H7 (cell line): ENCODE results near the gene CDC45. TPM values are rescaled to one million over a fixed set of nuclear protein-coding genes. Genes with fewer than 3 reads are reported as not detected.
"Not testable (repeated sequence)": the region's sequence is repeated elsewhere in the genome, so short reads cannot be mapped to it uniquely, and the experiment has no call there.

Experiments used
- DNase-seq: peaks from one replicate; pipeline ENCODE4 v3.0.0; 2012
- H3K27me3 ChIP-seq: 2 replicates; pipeline ENCODE4 v1.6.0; 2011; ENCODE audit warnings: mild to moderate bottlenecking, low read length; ENCODE audit not compliant: control insufficient read depth, insufficient read depth
- H3K36me3 ChIP-seq: replicated peaks from 2 replicates; pipeline ENCODE4 v1.5.1; 2011; ENCODE audit warnings: low read length; ENCODE audit not compliant: control insufficient read depth, insufficient read depth
- H3K4me3 ChIP-seq: 2 replicates; pipeline ENCODE4 v1.5.1; 2011; ENCODE audit warnings: low read depth, mild to moderate bottlenecking, control low read depth, low read length, moderate library complexity; ENCODE audit not compliant: insufficient read depth
- total RNA-seq: library from RNA; depleted of rRNA; stranded (reverse); fragments of >200 nt; shearing (Covaris generic); gene quantifications from 2 replicates; pipeline ENCODE4 v1.2.3, GENCODE V29; 2014

CDC45 gene
- total RNA-seq, 1 experiment from 2014 or later, result 35.8 TPM

DNA sequence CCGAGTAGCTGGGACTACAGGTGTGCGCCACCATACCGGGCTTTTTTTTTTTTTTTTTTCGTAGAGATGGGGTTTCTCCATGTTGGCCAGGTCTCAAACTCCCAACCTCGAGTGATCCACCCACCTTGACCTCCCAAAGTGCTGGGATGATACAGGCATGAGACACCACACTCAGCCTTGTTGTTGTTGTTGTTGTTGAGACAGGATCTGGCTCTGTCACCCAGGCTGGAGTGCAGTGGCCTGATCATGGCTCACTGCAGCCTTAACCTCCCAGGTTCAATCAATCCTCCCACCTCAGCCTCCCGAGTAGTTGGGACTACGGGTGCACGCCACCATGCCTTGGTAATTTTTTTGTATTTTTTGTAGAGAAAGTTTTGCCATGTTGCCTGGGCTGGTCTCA, 67.9 kb downstream of the CDC45 start:
- H3K4me3 ChIP-seq, result no peak overlapping the region
- DNase-seq, result no peak
- H3K27me3 ChIP-seq, result no peaks in the 10 kb centered on the region
- no peaks in the 10 kb centered on the region for H3K36me3 ChIP-seq

DNA sequence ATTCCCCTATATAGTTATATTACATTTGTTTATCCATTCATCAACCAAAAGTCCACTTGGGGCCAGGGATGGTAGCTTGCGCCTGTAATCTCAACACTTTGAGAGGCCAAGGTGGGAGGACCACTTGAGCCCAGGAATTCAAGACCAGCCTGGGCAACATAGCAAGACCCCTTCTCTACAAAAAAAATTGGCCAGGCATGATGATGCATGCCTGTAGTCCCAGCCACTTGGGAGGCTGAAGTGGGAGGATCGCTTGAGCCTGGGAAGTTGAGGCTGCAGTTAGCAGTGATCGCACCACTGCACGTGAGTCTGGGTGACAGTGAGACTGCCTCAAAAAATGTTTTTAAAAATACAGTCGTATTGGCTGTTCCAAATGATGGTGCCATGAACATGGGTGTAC, 68.7 kb downstream of the CDC45 start:
- not testable (repeated sequence) for H3K4me3 ChIP-seq, H3K36me3 ChIP-seq, DNase-seq, H3K27me3 ChIP-seq

DNA sequence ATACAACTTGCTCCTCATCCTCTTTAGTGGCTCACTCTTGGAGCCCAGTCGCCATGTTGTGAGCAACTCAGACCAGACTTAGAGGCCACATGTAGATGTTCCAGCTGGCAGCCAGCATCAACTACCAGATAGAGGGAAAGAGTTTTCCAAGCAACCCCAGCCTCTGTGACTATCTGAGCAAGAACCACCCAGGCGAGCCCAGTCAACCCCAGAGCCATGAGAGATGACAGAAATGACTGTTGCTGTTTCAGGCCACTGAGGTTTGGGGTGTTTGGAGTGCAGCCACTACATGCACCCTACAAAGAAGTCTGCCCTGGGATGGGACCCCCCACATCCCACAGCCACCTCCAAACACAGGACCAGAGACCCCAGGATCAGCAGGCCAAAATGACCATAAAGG, 69.2 kb downstream of the CDC45 start:
- no peak for DNase-seq
- Histone ChIP-seq H3K27me3 (no peaks in the 10 kb centered on the region), H3K36me3 (no peaks in the 10 kb centered on the region), H3K4me3 (no peak overlapping the region)

DNA sequence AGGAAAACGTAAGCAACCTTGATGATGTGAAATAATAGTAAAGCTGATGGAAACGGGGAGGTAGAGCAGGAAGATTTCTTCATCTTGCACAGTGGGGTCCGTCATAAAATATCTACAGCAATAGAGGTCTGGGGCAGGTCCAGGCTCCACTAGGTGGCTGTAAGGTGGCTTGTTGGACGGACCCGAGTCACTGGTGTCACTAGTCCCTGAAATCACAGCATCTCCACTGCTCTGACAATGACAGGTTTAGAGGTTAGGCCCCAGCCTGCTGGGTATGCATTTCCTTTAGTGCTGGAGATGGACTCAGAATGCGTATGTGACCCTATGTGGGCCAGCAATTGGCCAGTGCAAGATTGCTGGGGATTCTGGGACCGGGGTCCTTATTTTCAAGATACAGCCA, 69.7 kb downstream of the CDC45 start:
- no peaks in the 10 kb centered on the region for H3K27me3 ChIP-seq
- DNase-seq, result no peak
- no peaks in the 10 kb centered on the region for H3K36me3 ChIP-seq
- H3K4me3 ChIP-seq, result no peak overlapping the region

DNA sequence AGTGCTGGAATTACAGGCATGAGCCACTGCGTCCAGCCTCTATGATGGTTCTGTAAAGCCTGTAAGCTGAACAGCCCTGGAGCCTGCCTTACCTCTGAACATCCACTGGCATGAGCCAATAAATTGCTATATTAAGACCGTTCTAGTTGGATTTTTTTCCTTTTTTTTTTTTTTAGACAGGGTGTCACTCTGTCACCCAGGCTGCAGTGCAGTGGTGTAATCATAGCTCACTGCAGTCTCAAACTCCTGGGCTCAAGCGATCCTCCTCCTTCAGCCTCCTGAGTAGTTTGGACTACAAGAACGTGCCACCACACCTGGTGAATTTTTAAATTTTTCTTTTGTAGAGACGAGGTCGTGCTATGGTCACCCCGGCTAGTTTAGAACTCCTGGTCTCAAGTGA, 70.7 kb downstream of the CDC45 start:
- DNase-seq, result no peak
- no peak overlapping the region for H3K4me3 ChIP-seq
- no peaks in the 10 kb centered on the region for H3K27me3 ChIP-seq
- H3K36me3 ChIP-seq, result no peaks in the 10 kb centered on the region

DNA sequence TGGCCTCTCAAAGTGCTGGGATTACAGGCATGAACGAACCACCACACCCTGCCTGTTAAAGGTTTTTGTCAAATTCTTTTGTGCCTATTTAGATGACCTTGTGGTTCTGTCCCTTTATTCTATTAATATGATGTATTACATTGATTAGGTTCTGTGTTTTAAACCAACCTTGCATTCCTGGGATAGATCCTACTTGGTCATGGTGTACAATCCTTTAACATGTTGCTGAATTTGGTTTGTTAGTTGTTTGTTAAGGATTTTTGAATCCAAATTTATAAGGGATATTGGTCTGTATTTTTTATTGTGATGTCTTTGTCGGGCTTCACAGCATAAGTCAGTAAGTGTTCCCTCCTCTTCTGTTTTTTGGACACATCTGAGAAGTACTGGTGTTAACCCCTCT, 73.5 kb downstream of the CDC45 start:
- no peaks in the 10 kb centered on the region for H3K36me3 ChIP-seq
- no peak overlapping the region for H3K4me3 ChIP-seq
- no peak for DNase-seq
- no peaks in the 10 kb centered on the region for H3K27me3 ChIP-seq

DNA sequence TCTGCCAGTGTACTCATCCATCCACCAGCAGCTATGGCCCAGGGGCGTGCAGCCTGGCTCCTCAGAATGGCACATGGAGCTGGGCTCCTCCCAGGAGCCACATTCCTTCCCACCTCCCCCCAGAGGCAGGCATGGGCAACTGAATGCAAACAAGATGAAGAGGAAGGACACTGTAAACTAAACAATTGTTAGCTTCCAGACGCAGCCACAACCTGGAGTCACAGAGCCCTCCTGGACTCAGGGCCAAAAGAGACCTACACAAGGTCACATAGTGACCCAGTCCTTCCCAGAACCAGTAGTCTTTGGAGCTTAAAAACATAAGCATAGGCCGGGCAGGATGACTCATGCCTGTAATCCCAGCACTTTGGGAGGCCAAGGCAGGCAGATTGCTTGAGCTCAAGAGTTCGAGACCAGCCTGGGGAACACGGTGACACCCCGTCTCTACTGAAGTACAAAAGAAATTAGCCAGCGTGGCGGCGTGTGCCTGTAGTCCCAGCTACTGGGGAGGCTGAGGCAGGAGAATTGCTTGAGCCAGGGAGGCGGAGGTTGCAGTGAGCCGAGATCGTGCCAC, 75.2 kb downstream of the CDC45 start:
- Histone ChIP-seq H3K4me3 (no peak overlapping the region), H3K27me3 (no peaks in the 10 kb centered on the region), H3K36me3 (no peaks in the 10 kb centered on the region)
- DNase-seq, result peak; percentile 84

DNA sequence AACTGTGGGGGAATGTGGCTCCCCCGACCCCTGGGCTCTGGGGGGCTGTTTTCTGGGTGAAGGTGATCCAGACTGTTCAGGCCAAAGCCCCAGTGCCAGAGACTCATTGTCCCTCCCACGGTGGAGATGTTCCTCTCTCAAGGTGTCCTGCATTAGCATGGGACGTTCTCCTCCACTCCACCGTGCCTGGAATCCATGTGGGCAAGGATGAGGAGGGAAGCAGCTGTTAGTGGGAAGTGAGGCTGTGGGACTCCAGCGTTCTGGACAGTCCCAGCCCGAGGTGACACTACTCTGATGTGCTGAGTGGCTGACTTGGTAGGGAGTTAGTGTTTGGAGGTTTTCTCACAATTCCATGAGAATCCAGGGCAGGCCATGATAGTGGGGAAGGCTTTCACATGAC, 75.9 kb downstream of the CDC45 start:
- H3K27me3 ChIP-seq, result no peaks in the 10 kb centered on the region
- no peak for DNase-seq
- H3K4me3 ChIP-seq, result no peak overlapping the region

DNA sequence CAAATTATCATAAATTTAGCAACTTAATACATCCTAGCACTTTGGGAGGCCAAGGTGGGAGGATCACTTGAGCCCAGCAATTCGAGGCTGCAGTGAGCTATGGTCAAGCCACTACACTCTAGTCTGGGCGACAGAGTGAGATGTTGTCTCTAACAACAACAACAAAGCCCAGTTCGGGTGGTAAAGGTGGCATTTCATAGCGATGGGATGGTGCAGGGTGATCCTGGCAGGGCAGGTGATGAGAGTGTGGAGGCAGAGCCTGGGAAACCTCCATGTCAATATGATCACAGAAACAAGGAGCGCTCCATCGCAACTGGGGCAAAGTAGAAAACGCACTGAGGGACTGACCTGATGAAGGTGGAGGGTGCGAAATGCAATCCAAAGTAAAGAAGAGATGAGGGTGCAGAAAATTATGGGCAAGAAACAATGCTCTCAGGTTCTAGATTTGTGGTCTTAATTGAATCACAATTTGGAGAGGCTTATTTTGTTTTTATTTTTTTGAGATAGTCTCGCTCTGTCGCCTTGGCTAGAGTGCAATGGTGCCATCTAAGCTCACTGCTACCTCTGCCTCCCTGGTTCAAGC, 77.3 kb downstream of the CDC45 start:
- Histone ChIP-seq H3K36me3 (no peaks in the 10 kb centered on the region), H3K4me3 (no peak overlapping the region)

More for the DNA sequence above, 75.9 kb downstream of the CDC45 start:
- no peaks in the 10 kb centered on the region for H3K36me3 ChIP-seq

DNA sequence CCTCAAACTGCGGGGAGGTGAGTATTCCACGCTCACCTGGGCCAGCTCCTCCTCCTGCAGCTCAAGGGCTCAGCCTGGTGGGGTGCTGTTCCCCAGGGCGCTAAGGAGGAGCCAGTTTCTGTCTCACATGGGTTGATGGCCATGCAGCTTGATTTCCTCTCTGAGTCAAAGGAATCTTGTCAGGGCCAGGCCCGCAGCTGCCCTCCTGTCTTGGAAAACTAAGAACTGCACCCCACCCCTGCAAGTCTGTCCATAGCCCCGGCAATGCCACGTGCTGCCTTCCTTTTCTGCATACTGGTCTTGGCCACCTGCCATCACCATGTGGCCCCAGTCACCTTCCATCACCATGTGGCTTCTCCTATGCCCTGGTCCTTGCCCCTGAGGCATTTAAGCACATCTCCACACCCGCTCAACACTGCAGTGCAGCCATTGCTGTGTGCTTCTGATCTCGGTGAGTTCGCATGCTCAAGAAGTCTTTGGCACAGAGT, 79.6 kb downstream of the CDC45 start:
- H3K27me3 ChIP-seq, result no peaks in the 10 kb centered on the region
- no peak overlapping the region for H3K4me3 ChIP-seq
- DNase-seq, result peak; percentile 70
- no peaks in the 10 kb centered on the region for H3K36me3 ChIP-seq

More for the DNA sequence above, 77.3 kb downstream of the CDC45 start:
- DNase-seq, result no peak
- no peaks in the 10 kb centered on the region for H3K27me3 ChIP-seq

DNA sequence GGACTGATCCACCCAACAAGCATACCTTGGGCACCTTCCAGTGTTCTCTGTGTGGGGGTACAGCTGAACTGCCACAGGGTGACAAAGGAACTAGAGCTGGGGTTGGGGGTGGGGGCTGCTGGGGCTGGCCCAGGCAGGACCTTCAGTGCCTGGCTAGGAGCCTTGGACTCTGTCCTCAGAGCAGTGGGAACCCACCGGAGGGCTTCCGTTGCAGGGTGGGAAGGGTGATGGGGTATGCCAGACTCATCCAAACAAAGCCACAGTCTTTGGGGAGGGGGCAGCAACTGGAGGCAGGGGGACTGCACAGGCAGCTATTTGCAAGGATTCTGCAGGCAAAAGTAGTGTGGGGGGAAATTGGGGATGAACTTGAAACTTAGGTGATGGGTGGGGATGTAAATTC, 80.2 kb downstream of the CDC45 start:
- DNase-seq, result no peak
- H3K4me3 ChIP-seq, result no peak overlapping the region
- no peaks in the 10 kb centered on the region for H3K36me3 ChIP-seq
- H3K27me3 ChIP-seq, result no peaks in the 10 kb centered on the region

DNA sequence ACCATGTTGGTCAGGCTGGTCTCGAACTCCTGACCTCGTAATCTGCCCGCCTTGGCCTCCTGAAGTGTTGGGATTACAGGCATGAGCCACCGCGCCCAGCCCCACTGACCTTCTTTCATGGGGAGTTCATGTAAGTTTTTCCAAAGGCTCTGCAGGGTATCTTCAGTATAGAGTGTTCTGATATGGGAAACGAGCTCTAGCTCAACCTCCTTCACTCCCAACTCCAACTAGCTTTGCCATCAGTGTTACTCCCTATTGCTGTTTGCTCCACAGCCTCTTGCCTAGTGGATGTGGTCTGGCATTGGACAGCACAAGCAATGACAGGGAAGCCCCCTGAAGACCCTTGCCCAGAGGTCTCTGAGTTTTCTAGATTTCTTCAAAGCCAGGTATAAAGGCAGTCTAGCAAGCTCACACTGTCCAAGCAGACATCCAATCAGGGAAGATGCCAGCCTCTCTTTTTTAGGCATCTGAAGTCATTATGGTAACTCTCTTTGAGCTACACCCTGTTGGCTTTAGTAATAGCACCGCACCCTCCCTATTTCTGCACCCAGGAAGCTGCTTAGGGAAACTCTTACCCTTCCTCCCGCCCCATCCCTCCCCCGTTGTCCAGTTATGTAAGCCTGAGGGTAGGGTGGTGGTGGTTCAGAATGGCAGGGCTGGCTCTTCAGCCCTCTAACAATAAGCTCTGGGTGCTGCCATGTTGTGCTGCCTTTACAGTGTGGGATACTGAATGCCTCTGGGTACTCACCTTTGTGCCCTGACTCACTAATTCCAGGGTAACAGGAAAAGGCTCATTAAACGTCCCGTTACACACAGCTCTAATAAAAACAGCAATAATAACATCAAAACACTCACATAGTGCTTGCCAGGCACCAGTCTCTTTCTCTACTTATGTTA, 85.9 kb downstream of the CDC45 start:
- Histone ChIP-seq H3K36me3 (no peaks in the 10 kb centered on the region), H3K27me3 (no peaks in the 10 kb centered on the region), H3K4me3 (no peak overlapping the region)
- DNase-seq, result no peak

DNA sequence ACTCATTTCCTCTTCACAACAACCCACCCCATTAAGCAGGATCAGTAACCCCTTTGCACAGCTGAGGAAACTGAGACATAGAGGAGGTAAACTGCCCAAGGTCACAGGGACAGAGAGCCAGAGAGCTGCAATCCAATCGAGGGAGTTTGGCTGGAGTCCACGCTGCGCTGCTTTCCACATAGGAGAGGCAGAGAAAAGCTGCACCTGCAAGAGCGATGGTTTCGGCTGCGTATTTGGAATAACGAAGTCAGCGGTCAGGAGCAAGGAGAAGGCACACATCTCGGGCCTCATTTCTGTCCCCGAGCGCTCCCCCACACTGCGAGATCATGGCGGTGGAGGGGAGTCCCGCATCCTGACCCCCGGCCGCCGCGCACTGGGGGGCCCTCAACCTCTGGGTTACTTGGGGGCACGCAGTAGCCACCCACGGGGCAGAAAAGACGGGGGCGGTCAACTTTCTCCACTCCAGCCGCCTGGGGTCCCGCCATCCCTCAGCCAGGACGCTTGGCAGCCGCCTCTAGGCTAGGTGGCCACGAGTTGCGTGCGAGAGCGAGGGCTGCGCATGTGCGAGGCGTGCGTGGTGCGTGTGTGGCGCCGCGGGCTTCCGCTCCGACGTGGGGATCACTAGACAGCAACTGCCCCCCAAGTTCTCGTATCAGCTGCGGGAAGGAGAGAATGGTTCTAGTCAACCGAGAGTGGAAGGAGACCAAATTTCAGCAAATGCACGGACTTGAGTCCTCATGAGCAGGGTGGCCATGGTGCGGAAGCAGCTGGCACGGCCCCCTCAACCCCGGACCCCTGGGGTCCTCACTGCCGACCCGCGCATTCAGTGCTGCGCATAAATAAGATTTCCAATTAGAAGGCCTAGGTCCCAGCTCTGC, 86.8 kb downstream of the CDC45 start:
- DNase-seq, result no peak
- no peaks in the 10 kb centered on the region for H3K36me3 ChIP-seq
- H3K4me3 ChIP-seq, result no peak overlapping the region
- no peaks in the 10 kb centered on the region for H3K27me3 ChIP-seq
